GM10248 (cell line): ENCODE measurements around the gene ERC2.

Experiments used
- CTCF ChIA-PET: fragments of 300-600 bp; sonication (Branson Sonifier 250); formaldehyde crosslinking; extraction: SDS; loops from one replicate; lab custom pipeline; 2021; ENCODE audit warnings: antibody characterized with exemption; lab: Yijun Ruan, JAX
- POLR2A ChIA-PET: fragments of 350-650 bp; sonication (Branson Sonifier 250); formaldehyde crosslinking; extraction: SDS; loops from one replicate; lab custom pipeline; 2020; ENCODE audit warnings: antibody characterized with exemption; lab: Yijun Ruan, JAX
- DNase-seq: peaks from one replicate; pipeline ENCODE4 v3.0.0; 2012; ENCODE audit errors: extremely low spot score
- CTCF ChIP-seq: IDR thresholded peaks from 2 replicates; pipeline ENCODE4 v1.5.1; 2012; ENCODE audit warnings: mild to moderate bottlenecking, low read depth; ENCODE audit errors: extremely low read depth, missing control alignments, control extremely low read depth

ERC2 gene

GRCh38 chr3:55910543-55910942 is 557.7 kb downstream of the ERC2 start:
- POLR2A ChIA-PET = no interaction called here
- no peak for TF ChIP-seq CTCF
- CTCF ChIA-PET = no interaction called here
- DNase-seq = no peak

- no peak for DNase-seq
- CTCF ChIA-PET = no interaction called here
- POLR2A ChIA-PET = no interaction called here
- TF ChIP-seq CTCF = no peak
These were observed 558.9 kb downstream of the ERC2 start for GRCh38 chr3:55909373-55909772.

- ChIA-PET CTCF (interaction anchor here (0.7 kb wide), 1 partner anchor 10 kb away, joined by 3 read pairs; no protein-coding TSS in a partner anchor), POLR2A (no interaction called here)
- DNase-seq = no peak
- no peak for TF ChIP-seq CTCF
These were observed 560.7 kb downstream of the ERC2 start for GRCh38 chr3:55907616-55908015.

- POLR2A ChIA-PET = no interaction called here
- no peak for DNase-seq
- CTCF ChIA-PET = interaction anchor here (0.7 kb wide), 1 partner anchor 11 kb away, joined by 3 read pairs; no protein-coding TSS in a partner anchor
- no peak for TF ChIP-seq CTCF
These were observed 561.4 kb downstream of the ERC2 start for GRCh38 chr3:55906896-55907295.

- DNase-seq = no peak
- ChIA-PET CTCF (no interaction called here), POLR2A (no interaction called here)
- TF ChIP-seq CTCF = no peak
These were observed 563.6 kb downstream of the ERC2 start for GRCh38 chr3:55904716-55905115.

- CTCF ChIA-PET = no interaction called here
- POLR2A ChIA-PET = no interaction called here
- no peak for DNase-seq
- no peak for TF ChIP-seq CTCF
These were observed 564.6 kb downstream of the ERC2 start for GRCh38 chr3:55903680-55904079.
